Activated T-helper 17 cell treated with anti-CD3 and anti-CD28 coated beads, Interleukin-2, amount 50 U/mL, for 72 hours (primary cell): ENCODE data around the gene AKAIN1. TPM values are rescaled to one million over a fixed set of nuclear protein-coding genes. Genes with fewer than 3 reads are reported as not detected.

ENCODE experiments used
- ATAC-seq: fragments of 150-1000 bp; cut with Tn5 transposase; replicated peaks from 2 replicates; pipeline ENCODE4 v1.10.0; 2021; ENCODE audit warnings: mild to moderate bottlenecking, moderate library complexity
- H3K27ac Mint-ChIP-seq: one replicate; pipeline ENCODE4 v1.8.0; 2022; ENCODE audit warnings: mixed read lengths
- H3K27me3 Mint-ChIP-seq: one replicate; pipeline ENCODE4 v1.8.0; 2022; ENCODE audit warnings: mixed read lengths
- H3K36me3 Mint-ChIP-seq: one replicate; pipeline ENCODE4 v1.8.0; 2022; ENCODE audit warnings: low read depth, mild to moderate bottlenecking, mixed read lengths
- H3K4me1 Mint-ChIP-seq: one replicate; pipeline ENCODE4 v1.8.0; 2022; ENCODE audit warnings: mixed read lengths
- H3K4me3 Mint-ChIP-seq: one replicate; pipeline ENCODE4 v1.8.0; 2022; ENCODE audit warnings: mild to moderate bottlenecking, mixed read lengths
- H3K9me3 Mint-ChIP-seq: one replicate; pipeline ENCODE4 v1.8.0; 2022; ENCODE audit warnings: mixed read lengths
- total RNA-seq, 2 donors: library from RNA; stranded (reverse); gene quantifications; one replicate each; pipeline ENCODE4 v1.2.3, GENCODE V29; 2022

AKAIN1 gene
- total RNA-seq, 2 donors from 2014 or later, result not detected

DNA sequence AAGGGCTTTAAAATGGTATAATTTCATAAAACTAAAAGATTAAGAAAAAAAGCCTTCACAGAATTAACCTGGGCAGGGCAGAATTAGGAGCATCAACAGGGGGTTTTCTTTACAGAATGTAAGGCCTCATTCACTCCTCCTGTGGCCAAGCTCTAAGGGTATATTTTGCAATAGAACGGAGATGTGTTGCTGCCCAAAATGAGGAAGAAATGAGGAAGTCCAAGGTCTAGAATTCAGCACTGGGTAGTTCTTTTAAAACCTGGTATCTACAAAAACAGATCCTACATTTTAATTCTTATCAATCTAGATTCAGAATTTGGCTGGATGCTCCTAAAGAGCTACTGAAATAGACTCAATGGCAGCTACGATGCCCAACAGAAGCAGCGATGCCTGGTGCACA lies 101.8 kb downstream of the AKAIN1 start:
- H3K4me1 Mint-ChIP-seq, result no peaks in the 10 kb centered on the region
- H3K4me3 Mint-ChIP-seq, result no peak overlapping the region
- H3K27ac Mint-ChIP-seq, result no peak overlapping the region
- ATAC-seq, result no peak
- no peaks in the 10 kb centered on the region for H3K36me3 Mint-ChIP-seq
- peaks cover 4% of the 10 kb centered on the region for H3K9me3 Mint-ChIP-seq
- peaks cover 6% of the 10 kb centered on the region for H3K27me3 Mint-ChIP-seq

DNA sequence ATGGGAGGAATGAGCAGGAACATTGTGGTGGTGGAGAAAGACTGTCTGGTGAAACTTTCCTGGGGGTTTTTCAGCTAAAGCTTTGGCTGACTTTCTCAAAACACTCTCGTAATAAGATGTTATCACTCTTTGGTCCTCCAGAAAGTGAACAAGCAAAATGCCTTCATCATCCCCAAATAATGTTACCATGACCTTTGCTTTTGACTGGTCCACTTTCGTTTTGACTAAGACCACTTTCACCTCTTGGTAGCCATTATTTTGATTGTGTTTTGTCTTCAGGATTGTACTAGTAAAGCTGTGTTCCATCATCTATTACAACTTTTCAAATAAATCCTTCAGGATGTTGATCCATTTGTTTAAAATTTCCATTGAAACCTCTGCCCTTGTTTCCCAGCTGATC lies 103.2 kb downstream of the AKAIN1 start:
- ATAC-seq, result no peak
- peaks cover 6% of the 10 kb centered on the region for H3K27me3 Mint-ChIP-seq
- peaks cover 4% of the 10 kb centered on the region for H3K9me3 Mint-ChIP-seq
- no peaks in the 10 kb centered on the region for H3K4me1 Mint-ChIP-seq
- no peaks in the 10 kb centered on the region for H3K36me3 Mint-ChIP-seq
- H3K4me3 Mint-ChIP-seq, result no peak overlapping the region
- no peak overlapping the region for H3K27ac Mint-ChIP-seq

Other genes starting within 250 kb of the AKAIN1 start
- gene ZBTB14, start 98.5 kb upstream of the AKAIN1 start, total RNA-seq, result 10 to 100 TPM; 13.2 to 16.1 TPM